HG03565 (cell line): ENCODE data around the gene TLR5.

ENCODE experiments used
- ATAC-seq: cut with Tn5 transposase; IDR thresholded peaks from one replicate; pipeline ENCODE4 v1.9.1; 2021; ENCODE audit warnings: mild to moderate bottlenecking, moderate library complexity; ENCODE audit not compliant: unreplicated experiment

Gene TLR5

DNA sequence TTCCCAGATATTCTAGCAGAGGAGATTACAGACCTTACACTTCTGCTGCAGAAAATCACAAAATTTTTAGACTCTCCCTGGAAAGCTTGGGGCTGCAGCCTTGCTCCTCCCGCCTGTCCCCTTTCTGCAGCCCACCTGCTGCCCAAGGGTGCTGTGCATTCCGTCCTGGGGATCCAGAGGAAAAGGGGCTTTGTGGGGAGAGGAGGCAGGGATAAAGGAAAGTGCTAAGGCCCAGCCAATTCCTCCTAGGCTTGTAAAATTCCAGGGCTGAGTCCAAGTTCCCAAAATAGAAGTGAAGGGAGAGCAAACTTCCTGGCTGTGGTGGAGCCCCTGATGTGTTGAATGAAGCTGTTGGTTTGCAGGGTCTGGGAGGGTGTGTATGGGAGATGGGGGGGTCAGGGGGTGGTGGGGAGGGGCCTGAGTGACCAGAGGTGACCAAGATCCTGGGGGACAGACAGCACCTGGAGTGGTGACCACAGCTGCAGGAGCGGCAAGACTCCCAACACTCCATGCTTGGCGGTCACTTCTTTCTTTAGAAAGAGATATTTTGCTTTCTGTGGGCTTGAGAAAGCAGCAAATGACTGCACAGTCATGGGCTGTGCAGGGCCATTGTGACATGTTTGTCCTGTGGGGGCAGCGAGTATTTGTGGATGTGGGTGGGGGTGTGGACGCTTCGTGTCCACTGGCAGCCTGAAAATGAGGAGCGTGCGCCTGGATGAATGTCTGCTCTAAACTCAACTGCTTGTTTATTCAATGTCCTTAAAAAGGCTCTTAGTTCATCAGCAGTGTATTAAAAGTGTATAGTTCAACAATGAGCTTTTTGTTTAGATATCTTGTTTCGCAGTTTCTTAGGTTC, 68.4 kb downstream of the TLR5 start:
- ATAC-seq = no peak

DNA sequence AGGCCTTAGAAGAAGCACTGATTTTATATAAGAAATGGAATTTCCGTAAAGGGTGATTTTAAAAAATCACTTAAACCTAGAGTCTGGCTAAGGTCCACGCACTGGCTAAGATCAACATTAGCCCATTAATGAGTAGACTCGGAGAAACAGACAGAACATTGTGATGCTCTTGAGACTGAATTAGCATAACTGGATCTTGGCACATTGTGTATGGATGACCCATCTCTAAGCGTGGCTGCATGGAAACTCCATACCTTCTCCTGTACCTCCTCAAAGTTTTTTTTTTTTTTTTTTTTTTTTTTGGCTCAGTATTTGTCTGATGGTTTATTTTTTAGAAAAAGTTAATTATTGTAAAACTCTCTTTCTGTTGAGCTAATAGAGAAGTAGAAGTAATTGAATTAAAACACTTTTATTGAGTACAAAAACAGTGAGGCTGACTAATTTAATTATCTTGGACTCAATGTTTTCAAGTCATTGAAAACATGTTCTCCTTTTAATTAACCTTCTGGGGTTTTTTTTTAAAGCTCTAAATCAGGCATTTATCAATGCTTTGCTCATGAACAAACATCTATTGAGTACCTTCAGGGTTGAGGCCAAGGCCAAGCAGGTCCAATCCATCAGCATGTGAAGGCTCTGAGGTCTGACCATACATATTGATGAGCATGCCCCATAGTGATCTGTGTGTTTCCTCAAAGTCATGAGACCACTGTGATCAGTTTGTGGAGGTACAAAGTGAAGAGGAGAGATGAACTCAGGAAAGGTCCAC, 74.0 kb downstream of the TLR5 start:
- ATAC-seq = no peak

DNA sequence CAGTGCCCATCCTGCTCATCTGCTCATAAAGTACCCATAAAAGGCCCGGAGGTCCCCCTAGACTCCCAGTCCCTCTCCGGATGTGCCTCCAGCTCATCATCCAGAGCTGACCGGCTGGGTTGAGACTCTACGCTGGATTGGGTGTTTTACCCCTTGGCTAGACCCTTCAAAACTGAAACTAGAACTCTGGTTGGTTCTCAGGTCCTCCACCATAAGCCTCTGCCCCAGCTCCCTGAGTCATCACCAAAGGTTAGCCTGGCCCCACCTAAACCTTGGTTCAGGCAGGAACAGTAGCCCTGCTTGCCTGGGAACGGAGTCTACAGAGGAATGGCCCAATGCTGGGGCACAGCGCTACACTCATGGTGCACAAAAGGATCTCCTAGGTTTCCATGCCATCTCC, 75.1 kb downstream of the TLR5 start:
- no peak for ATAC-seq

DNA sequence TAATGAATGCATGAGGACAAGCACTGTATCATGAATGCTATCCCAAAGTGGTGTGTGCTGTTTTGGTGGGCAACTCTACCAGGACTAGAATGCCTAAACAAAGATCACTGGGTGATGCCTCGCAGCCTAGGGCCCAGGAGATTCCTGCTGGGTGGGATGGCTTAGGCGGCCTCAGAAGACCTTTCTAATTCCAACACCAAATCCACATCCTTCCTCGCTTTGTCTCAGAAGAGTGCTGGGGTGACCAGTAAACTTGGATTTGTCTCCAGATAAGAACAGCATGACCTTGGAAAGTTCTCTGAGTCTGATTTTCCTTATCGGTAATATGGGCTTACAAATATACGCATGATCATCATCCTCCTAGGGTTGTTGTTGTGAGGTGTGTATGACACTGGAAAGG, 76.6 kb downstream of the TLR5 start:
- ATAC-seq = no peak

DNA sequence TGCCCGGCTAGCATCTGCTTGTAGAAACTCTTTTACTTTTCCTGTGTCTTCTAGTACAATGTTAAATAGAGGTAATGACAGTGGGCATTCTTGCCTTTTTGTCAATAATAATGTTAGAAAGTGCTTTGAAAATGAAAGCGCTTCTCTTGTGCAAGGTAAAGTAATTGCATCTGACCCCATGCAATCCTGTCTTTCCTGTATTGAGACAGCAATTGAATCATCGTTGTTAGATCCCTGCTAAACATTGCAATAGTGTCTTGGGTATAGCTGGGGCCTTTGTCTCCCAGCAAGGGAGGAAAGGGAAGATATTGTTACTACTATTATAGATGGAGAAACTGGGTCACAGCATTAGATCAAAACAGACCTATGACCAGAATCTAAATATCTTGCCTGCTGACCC, 80.9 kb downstream of the TLR5 start:
- ATAC-seq = no peak

DNA sequence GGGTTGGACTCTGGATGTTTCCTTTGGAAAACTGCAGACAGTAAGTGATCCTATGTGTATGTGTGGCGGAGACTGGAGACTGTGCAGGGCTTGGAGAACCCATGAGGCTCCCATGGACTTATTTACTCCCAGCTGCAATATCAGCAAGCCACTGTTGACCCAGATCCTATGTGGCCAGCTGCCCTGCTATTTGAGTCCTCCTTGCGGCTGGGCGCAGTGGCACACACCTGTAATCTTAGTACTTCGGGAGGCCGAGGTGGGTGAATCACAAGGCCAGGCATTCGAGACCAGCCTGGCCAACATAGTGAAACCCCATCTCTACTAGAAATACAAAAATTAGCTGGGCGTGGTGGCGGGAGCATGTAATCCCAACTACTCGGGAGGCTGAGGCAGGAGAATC, 83.5 kb downstream of the TLR5 start:
- no peak for ATAC-seq
